PC-3 (cell line): ENCODE data around the gene MYMK.

Source experiments
- CTCF ChIP-seq: fragments of 300-600 bp; sonication (generic); conservative IDR thresholded peaks from 2 replicates; pipeline ENCODE4 v1.5.1; 2017; ENCODE audit warnings: antibody characterized with exemption, low read depth, mild to moderate bottlenecking, low read length
- EZH2phosphoT487 ChIP-seq: fragments of 300-600 bp; sonication (generic); IDR thresholded peaks from 2 replicates; pipeline ENCODE4 v1.6.1; 2018; ENCODE audit warnings: mild to moderate bottlenecking, antibody characterized with exemption, low read length, borderline replicate concordance

GRCh38 chr9:133561976-133562554, 37.3 kb upstream of the MYMK start:
- TF ChIP-seq CTCF = no peak
- no peak for TF ChIP-seq EZH2phosphoT487
